GM12864 (cell line): Measurements from ENCODE around the gene CSTF2.
A peak's percentile ranks its signal among the peaks of the same experiment; 100 is the strongest.
"Not testable (repeated sequence)": the region's sequence is repeated elsewhere in the genome, so short reads cannot be mapped to it uniquely, and the experiment has no call there.

ENCODE experiments used
- DNase-seq: peaks from one replicate; pipeline ENCODE4 v3.0.0-alpha.2; 2011; ENCODE audit warnings: low read depth
- H3K4me3 ChIP-seq: 2 replicates; pipeline ENCODE4 v1.5.1; 2011; ENCODE audit warnings: mild to moderate bottlenecking, low read depth, low read length, control low read depth
- TF ChIP-seq, protein P1 (sequence below): IDR thresholded peaks from 2 replicates; pipeline ENCODE4 v1.5.1; 2011; ENCODE audit warnings: low read depth, mild to moderate bottlenecking, moderate library complexity, low read length, control low read depth, inconsistent platforms; ENCODE audit errors: missing control alignments

The CSTF2 gene, protein sequence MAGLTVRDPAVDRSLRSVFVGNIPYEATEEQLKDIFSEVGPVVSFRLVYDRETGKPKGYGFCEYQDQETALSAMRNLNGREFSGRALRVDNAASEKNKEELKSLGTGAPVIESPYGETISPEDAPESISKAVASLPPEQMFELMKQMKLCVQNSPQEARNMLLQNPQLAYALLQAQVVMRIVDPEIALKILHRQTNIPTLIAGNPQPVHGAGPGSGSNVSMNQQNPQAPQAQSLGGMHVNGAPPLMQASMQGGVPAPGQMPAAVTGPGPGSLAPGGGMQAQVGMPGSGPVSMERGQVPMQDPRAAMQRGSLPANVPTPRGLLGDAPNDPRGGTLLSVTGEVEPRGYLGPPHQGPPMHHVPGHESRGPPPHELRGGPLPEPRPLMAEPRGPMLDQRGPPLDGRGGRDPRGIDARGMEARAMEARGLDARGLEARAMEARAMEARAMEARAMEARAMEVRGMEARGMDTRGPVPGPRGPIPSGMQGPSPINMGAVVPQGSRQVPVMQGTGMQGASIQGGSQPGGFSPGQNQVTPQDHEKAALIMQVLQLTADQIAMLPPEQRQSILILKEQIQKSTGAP

DNA sequence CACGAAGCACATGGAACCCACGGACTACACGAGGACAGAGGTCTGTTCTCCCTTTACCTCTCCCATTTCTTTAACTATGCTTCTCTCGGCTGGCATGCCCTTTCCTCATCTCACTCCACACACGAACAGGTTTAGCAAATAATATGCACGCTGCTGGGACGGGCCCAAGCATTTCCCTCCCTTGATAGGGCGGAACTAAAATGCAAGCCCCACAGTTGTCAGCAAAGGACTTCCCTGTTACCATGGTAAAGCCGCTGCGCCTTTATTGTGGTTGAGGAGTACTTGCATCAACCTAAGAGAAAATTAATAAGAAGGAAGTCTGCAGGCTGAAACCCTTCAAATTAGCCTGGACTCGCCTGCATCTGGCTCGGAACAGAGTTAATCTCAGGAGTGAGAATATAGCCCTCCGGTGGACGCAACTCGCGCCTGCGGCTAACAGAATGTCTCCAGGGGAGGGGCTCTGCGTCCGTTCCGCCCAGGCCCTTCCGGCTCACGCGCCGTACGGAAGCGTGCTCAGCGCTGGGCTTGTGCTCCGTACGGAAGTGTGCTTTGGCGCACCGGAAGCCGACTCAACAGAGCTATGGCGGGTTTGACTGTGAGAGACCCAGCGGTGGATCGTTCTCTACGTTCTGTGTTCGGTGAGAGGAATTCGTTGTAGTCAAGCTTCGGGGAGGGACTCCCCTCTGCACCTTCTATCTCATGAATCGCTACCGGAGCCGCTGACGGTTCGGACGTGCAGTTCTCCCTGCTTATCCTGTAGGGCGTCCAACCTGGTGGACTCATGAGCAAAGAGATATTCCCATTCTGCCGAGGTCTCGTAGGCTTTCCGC is at the start of gene CSTF2:
CSTF2 (plus strand) TSS at position 555 of the 830 bp plus-strand sequence; CDS start at position 581, 26 bp downstream.
- H3K4me3 ChIP-seq, result peak within 1 kb of the TSS; percentile 62
- TF ChIP-seq, protein P1, sequence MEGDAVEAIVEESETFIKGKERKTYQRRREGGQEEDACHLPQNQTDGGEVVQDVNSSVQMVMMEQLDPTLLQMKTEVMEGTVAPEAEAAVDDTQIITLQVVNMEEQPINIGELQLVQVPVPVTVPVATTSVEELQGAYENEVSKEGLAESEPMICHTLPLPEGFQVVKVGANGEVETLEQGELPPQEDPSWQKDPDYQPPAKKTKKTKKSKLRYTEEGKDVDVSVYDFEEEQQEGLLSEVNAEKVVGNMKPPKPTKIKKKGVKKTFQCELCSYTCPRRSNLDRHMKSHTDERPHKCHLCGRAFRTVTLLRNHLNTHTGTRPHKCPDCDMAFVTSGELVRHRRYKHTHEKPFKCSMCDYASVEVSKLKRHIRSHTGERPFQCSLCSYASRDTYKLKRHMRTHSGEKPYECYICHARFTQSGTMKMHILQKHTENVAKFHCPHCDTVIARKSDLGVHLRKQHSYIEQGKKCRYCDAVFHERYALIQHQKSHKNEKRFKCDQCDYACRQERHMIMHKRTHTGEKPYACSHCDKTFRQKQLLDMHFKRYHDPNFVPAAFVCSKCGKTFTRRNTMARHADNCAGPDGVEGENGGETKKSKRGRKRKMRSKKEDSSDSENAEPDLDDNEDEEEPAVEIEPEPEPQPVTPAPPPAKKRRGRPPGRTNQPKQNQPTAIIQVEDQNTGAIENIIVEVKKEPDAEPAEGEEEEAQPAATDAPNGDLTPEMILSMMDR, result no peak
- peak; percentile 65 for DNase-seq

DNA sequence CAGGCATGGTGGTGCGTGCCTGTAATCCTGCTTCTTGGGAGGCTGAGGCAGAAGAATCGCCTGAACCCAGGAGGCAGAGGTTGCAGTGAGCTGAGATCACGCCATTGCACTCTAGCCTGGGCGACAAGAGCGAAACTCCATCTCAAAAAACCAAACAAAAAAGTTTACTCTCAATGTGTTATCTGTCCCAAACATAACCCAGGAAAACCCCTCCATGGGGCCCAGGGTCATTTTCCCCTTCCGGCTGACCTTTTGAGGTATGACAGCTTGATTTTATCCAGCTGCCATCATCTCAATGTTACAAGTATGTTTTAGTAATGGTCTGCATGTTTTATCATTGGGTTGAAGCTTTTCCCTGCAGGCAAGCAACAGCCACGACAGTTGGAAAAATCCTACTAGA is 23.8 kb upstream of the CSTF2 start:
- DNase-seq, H3K4me3 ChIP-seq: not testable (repeated sequence)

DNA sequence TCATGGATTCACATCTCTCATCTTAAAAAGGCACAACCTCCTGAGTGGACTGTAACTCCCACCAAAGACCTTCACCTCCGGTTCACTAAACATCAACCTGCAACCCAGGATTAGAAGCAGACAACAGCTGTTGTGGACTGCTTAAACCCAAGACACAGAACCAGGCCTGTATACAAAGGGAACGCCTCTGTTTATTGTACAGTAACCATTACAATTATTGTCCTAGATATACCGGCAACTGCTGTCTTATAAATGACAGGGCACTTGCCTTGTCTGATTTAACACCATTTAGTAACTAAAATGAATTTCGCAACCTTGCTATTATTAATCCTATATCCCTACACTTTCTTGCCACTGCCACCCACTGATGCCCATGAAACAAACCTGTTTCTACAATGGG is 22.8 kb upstream of the CSTF2 start:
- no peak for DNase-seq
- TF ChIP-seq, protein P1, result no peak

DNA sequence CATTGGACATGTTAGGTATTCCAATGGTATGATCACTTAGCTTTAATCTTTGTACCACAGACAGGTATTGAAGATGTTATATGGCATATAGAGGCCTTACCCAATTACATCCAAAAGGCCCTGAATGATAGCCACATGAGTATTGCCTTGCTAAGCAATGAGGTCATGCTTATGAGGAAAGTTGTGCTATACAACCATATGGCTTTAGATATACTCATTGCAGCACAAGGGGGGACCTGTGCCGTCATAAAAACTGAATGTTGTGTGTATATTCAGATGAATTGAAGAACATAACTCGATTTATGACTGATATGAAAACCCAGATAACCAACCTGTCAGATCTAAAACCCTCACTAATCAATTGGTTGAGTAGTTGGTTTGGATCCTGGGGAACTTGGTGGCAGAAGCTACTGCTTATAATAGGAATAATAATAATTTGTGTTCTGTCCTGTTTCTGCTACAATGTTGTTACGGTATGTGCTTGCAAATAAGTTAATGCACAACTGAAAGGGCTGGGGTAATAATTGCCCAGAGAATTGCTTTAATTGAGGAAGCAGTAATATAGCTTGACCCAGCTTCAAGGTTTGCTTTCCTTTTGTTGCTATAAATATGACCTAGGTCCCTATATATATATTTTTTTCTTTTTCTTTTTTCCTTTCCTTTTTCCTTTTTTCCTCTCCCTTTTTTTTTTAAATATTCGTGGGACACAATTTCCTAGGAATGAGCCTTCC is 21.5 kb upstream of the CSTF2 start:
- H3K4me3 ChIP-seq, result no peak overlapping the region
- TF ChIP-seq, protein P1, result no peak
- no peak for DNase-seq

More for the DNA sequence above, 22.8 kb upstream of the CSTF2 start:
- H3K4me3 ChIP-seq, result no peak overlapping the region

DNA sequence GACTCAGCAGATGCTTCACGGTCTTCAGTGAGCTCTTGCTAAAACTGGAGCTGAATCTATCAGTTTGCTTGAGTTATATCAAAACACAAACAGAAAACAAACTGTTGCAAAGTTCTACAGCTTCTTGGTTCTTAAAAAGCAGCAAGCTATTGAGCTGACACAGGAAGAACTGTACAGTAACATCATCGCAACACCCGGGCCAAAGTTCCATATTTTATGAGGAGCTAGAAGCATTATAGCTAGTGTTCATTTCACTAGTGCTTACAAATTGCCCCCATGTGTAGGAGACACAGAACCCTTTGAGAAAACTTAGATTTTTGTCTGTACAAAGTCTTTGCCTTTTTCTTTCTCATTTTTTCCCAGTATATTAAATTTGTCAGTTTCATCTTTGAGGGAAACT is 17.3 kb upstream of the CSTF2 start:
- no peak for DNase-seq
- H3K4me3 ChIP-seq, result no peak overlapping the region
- TF ChIP-seq, protein P1, result no peak

DNA sequence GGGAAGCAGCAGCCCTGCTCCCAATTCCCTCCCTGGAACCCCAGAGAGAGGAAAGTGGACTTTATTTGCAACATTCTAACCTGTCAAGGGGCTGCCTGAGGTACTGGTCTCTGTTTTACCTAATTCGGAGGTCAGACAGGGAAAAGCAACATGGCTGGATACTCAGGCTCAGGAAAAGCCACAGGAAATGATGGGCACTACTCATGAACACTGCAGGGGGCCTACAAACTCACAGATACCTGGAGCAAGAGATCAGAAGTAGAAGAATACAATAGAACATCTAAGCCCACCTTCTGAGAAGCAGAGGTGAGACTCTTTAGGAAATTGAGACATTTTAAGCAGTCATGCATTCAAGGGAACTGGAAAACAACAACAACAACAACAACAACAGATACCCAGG is 15.4 kb upstream of the CSTF2 start:
- H3K4me3 ChIP-seq, result no peak overlapping the region
- no peak for DNase-seq
- TF ChIP-seq, protein P1, result no peak

DNA sequence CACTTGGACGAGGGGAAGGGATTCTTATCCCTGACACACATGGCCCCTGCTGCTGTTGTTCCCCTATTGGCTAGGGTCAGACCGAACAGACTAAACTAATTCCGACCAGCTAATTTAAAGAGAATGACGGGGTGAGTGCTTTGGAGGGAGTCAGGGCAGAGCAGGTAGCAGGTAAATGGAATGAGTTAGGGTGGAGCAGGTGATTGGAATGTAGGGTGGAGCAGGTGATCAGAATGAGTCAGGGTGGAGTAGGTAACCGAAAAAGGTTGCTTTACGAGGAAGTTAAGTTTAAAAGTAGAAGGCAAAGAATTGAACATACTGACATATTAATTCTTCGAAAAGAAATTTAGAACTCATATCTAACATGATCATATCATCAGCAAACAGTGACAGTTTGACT is 11.9 kb upstream of the CSTF2 start:
- DNase-seq, H3K4me3 ChIP-seq: not testable (repeated sequence)
